ENCODE results near the gene APMAP. TPM values are rescaled to one million over a fixed set of nuclear protein-coding genes. Genes with fewer than 3 reads are reported as not detected.

APMAP gene
- total RNA-seq, 1 donor from 2014 or later = 48.8 TPM

DNA sequence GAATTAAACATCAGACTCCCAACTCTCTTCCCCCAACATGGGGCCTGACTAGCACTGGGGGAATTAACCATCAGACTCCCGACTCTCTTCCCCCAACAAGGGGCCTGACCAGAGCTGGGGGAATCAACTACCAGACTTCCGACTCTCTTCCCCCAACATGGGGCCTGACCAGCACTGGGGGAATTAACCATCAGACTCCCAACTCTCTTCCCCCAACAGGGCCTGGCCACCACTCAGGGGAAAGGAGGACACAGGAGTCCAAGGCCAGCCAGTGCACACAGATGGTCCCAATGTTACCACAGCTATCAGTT, 30.4 kb downstream of the APMAP start:
- Mint-ChIP-seq H3K4me1 (ENCODE audit: low read depth) (peaks cover 23% of the 10 kb centered on the region), H3K27me3 (ENCODE audit: low read depth) (no peaks in the 10 kb centered on the region), H3K36me3 (ENCODE audit: low read depth) (peaks cover 79% of the 10 kb centered on the region), H3K4me3 (ENCODE audit: low read depth) (no peak overlapping the region), H3K9me3 (no peaks in the 10 kb centered on the region), H3K27ac (peak overlapping the region; percentile 59)
- no peak for DNase-seq (ENCODE audit: low spot score)
- intact Hi-C loops (cut with micrococcal nuclease) = no loop called here

DNA sequence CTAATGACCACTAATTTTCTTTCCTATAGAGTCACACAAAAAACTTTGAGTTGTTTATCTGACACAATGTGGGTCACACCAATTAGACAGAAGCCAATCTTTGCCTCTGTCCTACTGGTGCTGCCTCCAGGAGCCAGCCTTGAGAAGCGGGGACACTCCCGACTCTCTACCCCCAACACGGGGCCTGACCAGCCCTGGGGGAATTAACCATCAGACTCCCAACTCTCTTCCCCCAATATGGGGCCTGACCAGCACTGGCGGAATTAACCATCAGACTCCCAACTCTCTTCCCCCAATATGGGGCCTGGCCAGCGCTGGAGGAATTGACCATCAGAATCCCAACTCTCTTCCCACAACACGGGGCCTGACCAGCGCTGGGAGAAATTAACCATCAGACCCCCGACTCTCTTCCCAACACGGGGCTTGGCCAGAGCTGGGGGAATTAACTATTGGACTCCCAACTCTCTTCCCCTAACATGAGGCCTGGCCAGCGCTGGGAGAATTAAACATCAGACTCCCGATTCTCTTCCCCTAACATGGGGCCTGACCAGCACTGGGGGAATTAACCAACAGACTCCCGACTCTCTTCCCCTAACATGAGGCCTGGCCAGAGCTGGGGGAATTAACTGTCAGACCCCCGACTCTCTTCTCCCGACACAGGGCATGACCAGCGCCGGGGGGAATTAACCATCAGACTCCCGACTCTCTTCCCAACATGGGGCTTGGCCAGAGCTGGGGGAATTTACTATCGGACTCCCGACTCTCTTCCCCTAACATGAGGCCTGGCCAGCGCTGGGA, 31.0 kb downstream of the APMAP start:
- Mint-ChIP-seq H3K36me3 (ENCODE audit: low read depth) (peaks cover 81% of the 10 kb centered on the region), H3K4me1 (ENCODE audit: low read depth) (peaks cover 23% of the 10 kb centered on the region), H3K4me3 (ENCODE audit: low read depth) (no peak overlapping the region), H3K27me3 (ENCODE audit: low read depth) (no peaks in the 10 kb centered on the region), H3K27ac (peak overlapping the region; percentile 59), H3K9me3 (no peaks in the 10 kb centered on the region)
- DNase-seq (ENCODE audit: low spot score) = no peak
- intact Hi-C loops (cut with micrococcal nuclease) = no loop called here

DNA sequence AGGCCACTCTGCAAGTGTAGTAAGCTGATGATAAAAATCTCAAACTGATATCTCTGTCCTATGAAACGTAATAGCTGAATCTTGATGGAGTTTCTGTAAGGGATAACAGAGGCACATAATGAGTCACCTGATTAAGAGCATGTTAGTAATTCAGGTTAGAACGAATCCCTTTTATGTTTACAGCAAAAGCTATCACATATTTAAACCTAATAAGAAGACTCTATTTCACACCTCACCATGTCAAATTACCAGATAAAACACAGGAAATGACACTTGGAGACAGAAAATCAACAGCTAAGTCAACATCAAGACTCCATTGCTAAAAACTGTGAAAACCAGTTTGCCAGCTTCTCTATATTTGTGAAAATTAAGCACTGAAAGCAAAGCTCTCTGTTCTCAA, 31.7 kb downstream of the APMAP start:
- Mint-ChIP-seq H3K27me3 (ENCODE audit: low read depth) (no peaks in the 10 kb centered on the region), H3K36me3 (ENCODE audit: low read depth) (peaks cover 81% of the 10 kb centered on the region), H3K9me3 (no peaks in the 10 kb centered on the region), H3K4me3 (ENCODE audit: low read depth) (no peak overlapping the region), H3K4me1 (ENCODE audit: low read depth) (peaks cover 23% of the 10 kb centered on the region), H3K27ac (peak overlapping the region; percentile 59)
- intact Hi-C loops (cut with micrococcal nuclease) = no loop called here
- DNase-seq (ENCODE audit: low spot score) = no peak

DNA sequence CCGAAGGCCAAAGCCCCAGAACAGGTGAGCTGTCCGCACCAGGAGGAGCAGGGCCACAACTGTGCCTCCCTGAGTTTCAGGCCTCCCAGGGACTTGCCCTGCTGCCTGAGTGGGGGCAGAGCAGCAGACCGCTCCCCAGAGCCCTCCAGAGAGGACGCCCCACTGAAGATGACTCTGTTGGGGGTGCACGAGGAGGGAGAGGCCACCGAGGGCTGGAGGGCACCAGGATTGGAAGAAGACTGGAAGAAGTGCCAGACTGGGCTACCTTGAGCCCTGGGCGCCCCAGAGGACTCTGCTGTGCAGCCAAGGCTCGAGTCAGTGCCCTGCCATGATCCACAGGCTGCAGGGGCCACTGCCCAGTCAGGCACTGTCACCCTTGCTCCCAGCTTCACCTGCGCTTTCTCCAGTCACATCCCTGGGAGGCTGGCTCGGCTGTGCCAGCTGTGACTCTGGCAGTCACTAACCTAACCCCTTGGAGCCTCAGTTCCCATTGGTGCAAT, 32.2 kb downstream of the APMAP start:
- H3K4me1 Mint-ChIP-seq (ENCODE audit: low read depth) = peaks cover 27% of the 10 kb centered on the region
- H3K4me3 Mint-ChIP-seq (ENCODE audit: low read depth) = no peak overlapping the region
- H3K36me3 Mint-ChIP-seq (ENCODE audit: low read depth) = peaks cover 82% of the 10 kb centered on the region
- no peak for DNase-seq (ENCODE audit: low spot score)
- H3K27ac Mint-ChIP-seq = peak overlapping the region; percentile 59
- H3K9me3 Mint-ChIP-seq = no peaks in the 10 kb centered on the region
- intact Hi-C loops (cut with micrococcal nuclease) = no loop called here
- no peaks in the 10 kb centered on the region for H3K27me3 Mint-ChIP-seq (ENCODE audit: low read depth)

DNA sequence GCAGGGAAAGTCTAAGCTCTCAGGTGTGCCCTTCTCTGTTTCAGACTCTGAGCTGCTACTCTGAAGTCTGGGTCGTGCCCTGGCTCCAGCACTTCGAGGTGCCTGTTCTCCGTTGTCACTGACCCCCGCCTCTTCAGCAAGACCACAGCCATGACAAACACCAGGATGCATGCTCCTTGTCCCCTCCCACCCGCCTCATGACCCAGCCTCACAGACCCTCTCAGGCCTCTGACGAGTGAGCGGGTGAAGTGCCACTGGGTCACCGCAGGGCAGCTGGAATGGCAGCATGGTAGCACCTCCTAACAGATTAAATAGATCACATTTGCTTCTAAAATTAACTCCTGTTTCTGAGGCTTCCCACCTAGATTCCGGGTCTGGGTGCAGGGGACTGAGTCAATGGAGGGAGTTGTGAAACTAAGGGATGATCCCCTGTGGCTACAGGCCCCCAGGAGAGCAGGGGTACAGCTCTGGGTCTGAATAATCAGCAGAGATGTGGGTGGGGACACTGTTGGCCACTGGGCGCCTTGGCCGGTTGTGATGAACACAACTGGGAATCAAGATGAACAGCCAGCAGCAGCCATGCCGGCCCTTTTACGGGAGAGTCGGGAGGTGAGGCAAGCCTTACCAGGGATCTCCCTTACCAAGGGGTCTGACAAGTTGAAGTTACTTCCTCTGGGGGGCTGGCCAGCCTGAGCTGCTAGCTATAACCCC, 32.8 kb downstream of the APMAP start:
- Mint-ChIP-seq H3K27ac (no peak overlapping the region), H3K27me3 (ENCODE audit: low read depth) (no peaks in the 10 kb centered on the region), H3K9me3 (no peaks in the 10 kb centered on the region), H3K4me3 (ENCODE audit: low read depth) (no peak overlapping the region), H3K4me1 (ENCODE audit: low read depth) (peaks cover 28% of the 10 kb centered on the region), H3K36me3 (ENCODE audit: low read depth) (peaks cover 81% of the 10 kb centered on the region)
- intact Hi-C loops (cut with micrococcal nuclease) = no loop called here
- DNase-seq (ENCODE audit: low spot score) = no peak

DNA sequence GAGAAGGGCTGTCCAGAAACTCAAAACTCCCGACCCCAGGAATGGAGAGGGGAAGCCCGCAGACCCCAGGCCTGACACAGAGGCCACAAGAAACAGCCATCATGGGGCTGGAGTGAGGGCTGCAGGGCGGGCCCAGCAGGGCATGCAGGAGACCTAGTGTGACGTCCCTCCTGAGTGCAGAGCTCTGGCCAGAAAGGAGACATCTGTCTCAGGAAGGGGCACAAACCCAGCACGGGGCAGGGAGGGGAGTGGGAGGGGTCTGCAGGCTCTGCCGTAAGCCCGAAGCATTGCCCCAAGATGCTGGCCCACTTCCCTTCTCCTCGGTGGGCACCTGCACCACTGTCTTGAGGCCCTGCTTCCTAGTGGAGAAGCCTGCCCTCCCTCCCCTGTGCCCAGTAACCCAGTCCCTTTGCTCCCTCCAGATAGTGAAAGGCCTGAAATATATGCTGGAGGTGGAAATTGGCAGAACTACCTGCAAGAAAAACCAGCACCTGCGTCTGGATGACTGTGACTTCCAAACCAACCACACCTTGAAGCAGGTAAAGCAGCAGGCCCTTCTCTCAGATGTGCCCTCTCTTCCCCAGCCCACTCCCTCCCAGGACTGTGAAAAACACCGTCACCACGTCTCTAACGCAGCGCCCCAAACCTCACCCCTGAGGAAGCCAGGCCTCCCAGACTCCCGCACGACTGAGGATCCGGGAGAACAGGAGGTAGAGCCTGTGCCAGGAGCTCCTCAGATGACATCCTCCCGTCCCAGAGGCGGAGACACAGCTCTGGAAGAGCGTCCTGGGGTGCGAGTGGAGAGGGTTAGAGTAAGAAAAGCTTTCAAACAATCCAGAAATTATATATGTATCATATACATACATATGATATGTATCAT, 33.8 kb downstream of the APMAP start:
- Mint-ChIP-seq H3K4me3 (ENCODE audit: low read depth) (no peak overlapping the region), H3K4me1 (ENCODE audit: low read depth) (peaks cover 32% of the 10 kb centered on the region), H3K27ac (no peak overlapping the region), H3K27me3 (ENCODE audit: low read depth) (no peaks in the 10 kb centered on the region), H3K36me3 (ENCODE audit: low read depth) (peaks cover 81% of the 10 kb centered on the region), H3K9me3 (no peaks in the 10 kb centered on the region)
- no peak for DNase-seq (ENCODE audit: low spot score)
- intact Hi-C loops (cut with micrococcal nuclease) = no loop called here

DNA sequence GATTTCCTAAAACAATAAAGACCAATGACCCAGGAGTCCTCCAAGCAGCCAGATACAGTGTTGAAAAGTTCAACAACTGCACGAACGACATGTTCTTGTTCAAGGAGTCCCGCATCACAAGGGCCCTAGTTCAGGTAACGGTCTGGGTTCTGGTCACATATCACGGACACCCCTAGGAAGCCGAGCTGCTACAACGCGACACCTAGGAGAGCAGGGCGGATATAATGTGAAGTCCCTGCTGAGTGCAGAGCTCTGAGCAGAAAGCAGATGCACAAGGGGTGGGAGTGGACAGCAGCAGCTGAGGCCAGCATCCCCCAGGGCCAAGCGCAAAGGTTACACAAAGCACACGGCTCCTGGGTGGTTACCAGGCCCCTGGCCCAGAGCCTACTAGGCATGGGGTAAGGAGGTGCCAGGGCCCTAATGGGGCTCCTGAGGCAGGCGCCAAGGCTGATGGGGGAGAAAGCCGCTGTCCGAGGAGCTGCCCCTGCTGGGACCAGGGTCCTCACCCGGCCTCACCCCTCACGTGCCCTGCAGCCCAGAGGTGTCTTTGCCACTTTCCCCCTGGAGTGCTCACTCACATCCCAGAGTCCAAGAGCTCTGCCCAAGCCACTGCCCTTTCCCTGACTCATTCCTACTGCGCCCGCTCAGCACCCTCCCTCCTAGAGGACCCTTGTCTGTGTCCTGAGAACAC, 35.1 kb downstream of the APMAP start:
- Mint-ChIP-seq H3K27me3 (ENCODE audit: low read depth) (no peaks in the 10 kb centered on the region), H3K9me3 (no peaks in the 10 kb centered on the region), H3K27ac (peak overlapping the region; percentile 26), H3K36me3 (ENCODE audit: low read depth) (peaks cover 81% of the 10 kb centered on the region), H3K4me3 (ENCODE audit: low read depth) (no peak overlapping the region), H3K4me1 (ENCODE audit: low read depth) (peaks cover 40% of the 10 kb centered on the region)
- no peak for DNase-seq (ENCODE audit: low spot score)
- intact Hi-C loops (cut with micrococcal nuclease) = no loop called here

DNA sequence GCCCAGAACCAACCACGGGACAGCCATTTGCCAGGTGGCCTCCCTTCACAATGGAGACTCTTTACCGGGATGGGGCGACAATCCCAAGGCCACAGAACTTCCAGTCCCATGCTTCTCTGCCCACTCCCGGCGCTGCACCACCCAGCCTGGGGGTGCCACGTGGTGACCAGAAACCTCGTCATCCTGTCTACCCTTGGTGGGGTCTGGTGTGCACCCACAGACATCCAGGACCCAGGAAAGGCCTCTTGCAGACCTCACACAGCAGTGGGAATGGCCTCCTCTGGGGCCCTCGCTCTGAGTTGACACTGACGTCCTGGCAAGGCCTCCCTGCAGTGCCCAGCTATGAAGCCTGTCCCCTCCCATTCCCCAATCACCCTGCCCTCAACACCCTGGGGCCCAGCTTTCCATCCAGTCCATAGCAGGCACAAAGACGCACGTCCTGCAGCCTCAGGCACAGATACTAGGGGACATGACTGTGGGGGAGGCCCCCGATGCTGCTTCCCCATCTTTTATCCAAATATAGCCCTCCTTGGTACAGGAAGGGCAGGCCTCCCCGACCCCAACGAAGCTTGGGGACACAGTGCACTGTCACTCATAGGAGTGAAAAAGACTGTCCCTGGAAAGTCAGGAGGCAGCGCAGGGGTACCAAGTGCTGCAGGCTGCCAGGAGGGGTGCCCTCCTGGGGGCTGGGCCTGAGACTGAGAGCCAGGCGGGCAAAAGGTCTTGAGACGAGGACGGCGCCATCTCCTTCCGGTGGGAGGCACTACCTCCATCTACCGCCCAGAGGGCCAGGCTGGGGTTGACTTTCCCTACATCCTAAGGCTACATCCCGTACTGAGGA, 36.3 kb downstream of the APMAP start:
- Mint-ChIP-seq H3K9me3 (no peaks in the 10 kb centered on the region), H3K4me3 (ENCODE audit: low read depth) (no peak overlapping the region), H3K4me1 (ENCODE audit: low read depth) (peaks cover 41% of the 10 kb centered on the region), H3K27ac (peak overlapping the region; percentile 76), H3K36me3 (ENCODE audit: low read depth) (peaks cover 80% of the 10 kb centered on the region), H3K27me3 (ENCODE audit: low read depth) (no peaks in the 10 kb centered on the region)
- intact Hi-C loops (cut with micrococcal nuclease) = no loop called here
- no peak for DNase-seq (ENCODE audit: low spot score)

DNA sequence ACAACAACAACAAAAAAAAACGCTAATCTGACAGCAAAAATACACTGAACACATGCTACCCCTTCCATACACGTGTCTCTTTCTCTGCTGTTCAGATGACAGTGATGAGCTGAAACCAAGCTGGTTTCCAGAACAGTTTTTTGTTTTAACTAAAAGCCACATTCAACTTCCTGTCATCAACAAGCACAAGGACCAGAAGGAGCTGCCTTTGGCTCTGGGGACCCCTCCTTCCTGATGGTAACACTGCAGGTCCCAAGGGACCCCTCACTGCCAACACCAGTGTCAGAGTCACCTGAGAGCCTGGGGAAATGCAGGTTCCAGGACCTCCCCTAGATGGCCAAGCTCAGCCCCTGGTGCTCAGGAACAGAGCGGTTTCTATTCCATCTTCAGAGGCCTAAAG, 37.5 kb downstream of the APMAP start:
- H3K9me3 Mint-ChIP-seq = no peaks in the 10 kb centered on the region
- H3K27ac Mint-ChIP-seq = peak overlapping the region; percentile 82
- DNase-seq (ENCODE audit: low spot score) = no peak
- intact Hi-C loops (cut with micrococcal nuclease) = no loop called here
- peaks cover 78% of the 10 kb centered on the region for H3K36me3 Mint-ChIP-seq (ENCODE audit: low read depth)
- peaks cover 41% of the 10 kb centered on the region for H3K4me1 Mint-ChIP-seq (ENCODE audit: low read depth)
- no peaks in the 10 kb centered on the region for H3K27me3 Mint-ChIP-seq (ENCODE audit: low read depth)
- peak overlapping the region; percentile 54 for H3K4me3 Mint-ChIP-seq (ENCODE audit: low read depth)

DNA sequence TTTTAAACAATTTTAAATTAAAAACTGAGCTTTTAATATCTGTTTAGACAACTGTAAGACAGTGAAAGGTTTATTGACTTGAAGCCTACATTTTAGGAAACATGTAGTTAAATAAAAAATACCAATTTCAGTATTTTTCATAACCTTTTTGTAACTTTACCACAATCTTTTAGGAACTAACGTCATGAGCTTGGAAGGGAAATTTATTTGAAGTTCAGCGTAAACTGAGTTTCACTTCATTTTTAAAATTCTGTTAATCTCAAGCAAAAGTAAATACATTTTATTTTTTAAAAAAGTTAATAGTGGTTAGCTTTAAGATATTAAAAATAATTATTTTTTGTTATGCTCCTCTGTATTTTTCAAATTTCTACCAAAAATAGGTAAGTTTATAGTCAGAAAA, 38.0 kb downstream of the APMAP start:
- Mint-ChIP-seq H3K36me3 (ENCODE audit: low read depth) (peaks cover 78% of the 10 kb centered on the region), H3K27me3 (ENCODE audit: low read depth) (no peaks in the 10 kb centered on the region), H3K4me1 (ENCODE audit: low read depth) (peaks cover 41% of the 10 kb centered on the region), H3K9me3 (no peaks in the 10 kb centered on the region), H3K27ac (peak overlapping the region; percentile 82), H3K4me3 (ENCODE audit: low read depth) (peak overlapping the region; percentile 54)
- DNase-seq (ENCODE audit: low spot score) = no peak
- intact Hi-C loops (cut with micrococcal nuclease) = no loop called here

DNA sequence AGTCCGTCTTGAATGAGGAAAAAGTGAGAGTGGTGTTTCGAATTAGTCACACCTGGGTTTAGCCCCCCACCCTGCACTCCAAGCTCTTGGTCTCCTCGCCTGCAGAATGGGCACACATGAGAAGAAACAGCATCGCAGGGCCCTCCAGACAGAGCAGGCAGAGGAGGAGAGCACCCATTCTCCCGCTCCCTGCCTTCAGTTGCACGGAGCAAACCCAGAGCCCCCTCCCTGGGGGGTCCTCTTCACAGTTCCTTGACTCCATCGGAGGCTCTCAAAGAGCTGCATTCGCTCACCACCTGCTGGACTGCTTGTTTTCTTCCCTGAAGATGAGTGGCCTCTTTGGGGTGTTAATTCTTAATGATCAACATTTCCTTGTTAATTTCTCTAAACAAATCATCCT, 38.4 kb downstream of the APMAP start:
- no peaks in the 10 kb centered on the region for H3K9me3 Mint-ChIP-seq
- H3K27ac Mint-ChIP-seq = peak overlapping the region; percentile 80
- peaks cover 77% of the 10 kb centered on the region for H3K36me3 Mint-ChIP-seq (ENCODE audit: low read depth)
- no peaks in the 10 kb centered on the region for H3K27me3 Mint-ChIP-seq (ENCODE audit: low read depth)
- peaks cover 45% of the 10 kb centered on the region for H3K4me1 Mint-ChIP-seq (ENCODE audit: low read depth)
- peak overlapping the region; percentile 13 for H3K4me3 Mint-ChIP-seq (ENCODE audit: low read depth)
- intact Hi-C loops (cut with micrococcal nuclease) = no loop called here
- no peak for DNase-seq (ENCODE audit: low spot score)

Data from activated T-helper 2 cell treated with anti-CD3 and anti-CD28 coated beads, Interferon-gamma antibody, Interleukin-2, Interleukin-4, amounts not matched to agents 10 μg/mL and 5 μg/mL and 100 μg/mL, durations not matched to agents 14 hours and 24 hours and 36 hours (primary cell).